Measurements from ENCODE around the gene HDLBP.

DNA sequence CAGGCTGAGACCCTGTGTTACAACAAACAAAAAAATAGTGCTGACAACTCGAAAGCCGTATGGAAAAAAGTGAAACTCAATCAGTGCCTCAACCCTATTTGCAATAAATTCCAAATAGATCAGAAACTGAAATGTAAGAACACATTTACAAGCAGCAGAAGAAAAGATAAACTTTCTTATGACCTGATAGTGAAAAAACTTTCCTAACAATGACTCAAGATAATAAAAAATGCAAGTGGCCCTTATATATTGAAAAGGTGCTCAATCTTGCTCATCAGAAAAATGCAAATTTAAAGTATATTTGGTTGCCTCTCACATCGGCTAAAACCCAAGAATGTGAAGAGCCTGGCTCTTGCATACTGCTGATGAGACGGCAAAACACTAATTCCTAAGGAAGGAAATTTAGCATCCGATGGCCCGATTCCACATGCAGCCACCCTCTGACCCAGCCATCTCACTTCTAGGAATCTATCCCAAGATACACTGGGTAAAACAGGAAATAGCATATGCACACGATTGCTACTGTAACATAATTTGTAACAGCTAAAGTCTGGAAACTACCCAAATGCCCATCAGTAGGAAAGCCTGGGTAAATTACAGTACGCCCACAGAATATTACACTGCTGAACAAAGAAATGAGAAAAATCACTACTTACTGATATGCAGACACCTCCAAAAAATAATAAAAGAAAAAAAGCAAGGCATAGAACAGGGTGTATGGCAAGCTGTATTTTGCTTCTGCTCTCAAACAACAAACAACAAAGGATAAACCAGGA, 56.8 kb downstream of the HDLBP start:
- TF ChIP-seq, protein P1, sequence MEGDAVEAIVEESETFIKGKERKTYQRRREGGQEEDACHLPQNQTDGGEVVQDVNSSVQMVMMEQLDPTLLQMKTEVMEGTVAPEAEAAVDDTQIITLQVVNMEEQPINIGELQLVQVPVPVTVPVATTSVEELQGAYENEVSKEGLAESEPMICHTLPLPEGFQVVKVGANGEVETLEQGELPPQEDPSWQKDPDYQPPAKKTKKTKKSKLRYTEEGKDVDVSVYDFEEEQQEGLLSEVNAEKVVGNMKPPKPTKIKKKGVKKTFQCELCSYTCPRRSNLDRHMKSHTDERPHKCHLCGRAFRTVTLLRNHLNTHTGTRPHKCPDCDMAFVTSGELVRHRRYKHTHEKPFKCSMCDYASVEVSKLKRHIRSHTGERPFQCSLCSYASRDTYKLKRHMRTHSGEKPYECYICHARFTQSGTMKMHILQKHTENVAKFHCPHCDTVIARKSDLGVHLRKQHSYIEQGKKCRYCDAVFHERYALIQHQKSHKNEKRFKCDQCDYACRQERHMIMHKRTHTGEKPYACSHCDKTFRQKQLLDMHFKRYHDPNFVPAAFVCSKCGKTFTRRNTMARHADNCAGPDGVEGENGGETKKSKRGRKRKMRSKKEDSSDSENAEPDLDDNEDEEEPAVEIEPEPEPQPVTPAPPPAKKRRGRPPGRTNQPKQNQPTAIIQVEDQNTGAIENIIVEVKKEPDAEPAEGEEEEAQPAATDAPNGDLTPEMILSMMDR (IDR thresholded peaks at IDR 0.05): no peak
- no peak for TF ChIP-seq POLR2A (IDR thresholded peaks at IDR 0.05)

All from testis (tissue), 2 donors.